SH-SY5Y (cell line): Measurements from ENCODE around the gene C2CD2L.

ENCODE experiments used
- GATA2 ChIP-seq: IDR thresholded peaks from 2 replicates; pipeline ENCODE4 v1.6.1; 2011; ENCODE audit warnings: mild to moderate bottlenecking, low read depth, low read length
- GATA3 ChIP-seq: IDR thresholded peaks from 2 replicates; pipeline ENCODE4 v1.6.1; 2011; ENCODE audit warnings: low read depth, mild to moderate bottlenecking, low read length, moderate library complexity

DNA sequence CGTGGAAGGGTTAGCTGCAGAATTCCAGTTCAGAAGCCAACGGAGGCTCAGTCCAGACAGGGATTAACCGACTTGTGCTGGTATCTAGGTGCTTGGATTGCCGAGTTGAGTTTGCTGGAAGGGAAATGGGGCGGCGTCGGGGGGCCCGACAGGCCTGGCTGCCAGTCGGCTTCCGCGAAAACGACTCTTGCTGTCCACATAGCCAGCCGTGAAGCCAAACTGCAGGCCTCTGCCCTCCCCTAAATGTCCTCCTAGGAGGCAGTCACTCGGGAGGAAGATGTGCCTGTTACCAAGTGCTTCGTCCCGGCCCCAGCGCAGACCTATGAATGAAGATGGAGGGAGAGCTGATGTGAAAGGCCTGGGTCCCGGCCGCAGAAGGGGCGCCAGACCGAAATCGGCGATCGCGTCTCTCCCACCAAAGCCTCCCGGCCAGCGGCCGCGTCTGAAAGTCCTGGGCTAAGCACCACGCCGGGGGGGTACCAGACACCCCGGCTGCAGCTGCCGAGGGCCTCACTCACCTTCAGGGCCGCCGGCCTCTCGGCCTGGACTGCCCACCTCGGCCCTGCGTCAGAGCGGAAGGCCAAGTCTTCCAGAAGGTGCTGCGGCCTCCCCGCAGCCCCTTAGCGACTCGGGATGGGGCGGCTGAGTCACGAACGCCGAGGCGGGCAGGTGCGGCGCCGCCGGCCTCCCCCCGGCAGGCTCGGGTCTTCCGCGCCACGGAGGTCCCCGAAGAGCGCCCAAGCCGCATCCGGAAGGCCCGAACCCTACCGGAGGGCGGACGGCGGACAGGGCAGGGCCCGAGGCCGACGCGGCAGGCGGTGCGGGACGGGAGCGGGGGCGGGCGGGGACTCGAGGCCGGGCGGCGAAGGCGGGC, 13.0 kb upstream of the C2CD2L start:
- no peak for TF ChIP-seq GATA3
- TF ChIP-seq GATA2: no peak
